Liver (tissue), 9 donors: ENCODE data around the gene AUH. TPM values are rescaled to one million over a fixed set of nuclear protein-coding genes. Genes with fewer than 3 reads are reported as not detected.

Source experiments
- DNase-seq: peaks from one replicate; pipeline ENCODE4 v3.0.0-alpha.2; 2017; ENCODE audit warnings: low spot score
- H3K27ac ChIP-seq, 2 donors: one replicate each; pipeline ENCODE4 v1.7.0; 2013; ENCODE audit warnings: inconsistent platforms in 2 of 2, low read length in 2 of 2, control low read depth in 1 of 2, low read depth in 1 of 2, mild to moderate bottlenecking in 1 of 2
- H3K27me3 ChIP-seq, 4 donors: one replicate each; pipeline versions ENCODE4 v1.6.1 to v1.7.0; 2013; ENCODE audit warnings: low read length in 3 of 4, inconsistent platforms in 1 of 4, mild to moderate bottlenecking in 1 of 4, moderate library complexity in 1 of 4; ENCODE audit not compliant: control insufficient read depth in 4 of 4, insufficient read depth in 4 of 4
- H3K36me3 ChIP-seq, 4 donors: one replicate each; pipeline versions ENCODE4 v1.6.1 to v1.7.0; 2013; ENCODE audit warnings: low read length in 3 of 4, mild to moderate bottlenecking in 3 of 4, low read depth in 1 of 4, moderate library complexity in 1 of 4; ENCODE audit not compliant: control insufficient read depth in 4 of 4, insufficient read depth in 3 of 4
- H3K4me1 ChIP-seq, 4 donors: one replicate each; pipeline versions ENCODE4 v1.6.1 to v1.7.0; 2013; ENCODE audit warnings: low read length in 3 of 4, mild to moderate bottlenecking in 3 of 4, moderate library complexity in 1 of 4; ENCODE audit not compliant: control insufficient read depth in 4 of 4, insufficient read depth in 4 of 4
- H3K4me3 ChIP-seq, 3 donors: one replicate each; pipeline versions ENCODE4 v1.6.1 to v1.7.0; 2013; ENCODE audit warnings: low read length in 3 of 3, control low read depth in 1 of 3, low read depth in 1 of 3, mild to moderate bottlenecking in 1 of 3
- H3K9ac ChIP-seq, 2 donors: one replicate each; pipeline ENCODE4 v1.7.0; 2013; ENCODE audit warnings: low read length in 2 of 2, mild to moderate bottlenecking in 2 of 2, moderate library complexity in 2 of 2, control low read depth in 1 of 2, low read depth in 1 of 2
- H3K9me3 ChIP-seq, 4 donors: one replicate each; pipeline versions ENCODE4 v1.6.1 to v1.7.0; 2013; ENCODE audit warnings: low read length in 3 of 4; ENCODE audit not compliant: control insufficient read depth in 4 of 4
- CTCF ChIP-seq: fragments of 150-350 bp; IDR thresholded peaks from 2 replicates; pipeline ENCODE4 v1.5.1; 2017; ENCODE audit warnings: improper control_type of control experiment, low read depth, low read length; ENCODE audit not compliant: missing input control
- EGR1 ChIP-seq, 2 donors: IDR thresholded peaks; 2 replicates each; pipeline ENCODE4 v1.6.1; 2016 to 2018; ENCODE audit warnings: antibody characterized with exemption in 2 of 2, low read depth in 2 of 2
- FOXA1 ChIP-seq: IDR thresholded peaks from 2 replicates; pipeline ENCODE4 v1.6.1; 2016; ENCODE audit warnings: antibody characterized with exemption
- FOXA2 ChIP-seq: IDR thresholded peaks from 2 replicates; pipeline ENCODE4 v1.6.1; 2016; ENCODE audit warnings: antibody characterized with exemption
- GABPA ChIP-seq, 2 donors: IDR thresholded peaks in 1 of 2; conservative IDR thresholded peaks in 1 of 2; 2 replicates each; pipeline ENCODE4 v1.6.1; 2016; ENCODE audit warnings: antibody characterized with exemption in 2 of 2, mild to moderate bottlenecking in 1 of 2, moderate library complexity in 1 of 2
- HNF4A ChIP-seq, 2 donors: conservative IDR thresholded peaks; 2 replicates each; pipeline ENCODE4 v1.6.1; 2016; ENCODE audit warnings: antibody characterized with exemption in 2 of 2, mild to moderate bottlenecking in 2 of 2
- HNF4G ChIP-seq: IDR thresholded peaks from 2 replicates; pipeline ENCODE4 v1.6.1; 2016; ENCODE audit warnings: antibody characterized with exemption
- JUND ChIP-seq, 2 donors: IDR thresholded peaks; 2 replicates each; pipeline ENCODE4 v1.6.1; 2016; ENCODE audit warnings: antibody characterized with exemption in 2 of 2
- NR2F2 ChIP-seq: IDR thresholded peaks from 2 replicates; pipeline ENCODE4 v1.6.1; 2016; ENCODE audit warnings: antibody characterized with exemption
- RAD21 ChIP-seq, 2 donors: IDR thresholded peaks; 2 replicates each; pipeline ENCODE4 v1.6.1; 2016; ENCODE audit warnings: antibody characterized with exemption in 2 of 2, mild to moderate bottlenecking in 2 of 2
- REST ChIP-seq: IDR thresholded peaks from 2 replicates; pipeline ENCODE4 v1.6.1; 2016; ENCODE audit warnings: antibody characterized with exemption, mild to moderate bottlenecking
- RXRA ChIP-seq, 2 donors: IDR thresholded peaks; 2 replicates each; pipeline ENCODE4 v1.6.1; 2017 to 2018; ENCODE audit warnings: antibody characterized with exemption in 2 of 2, mild to moderate bottlenecking in 1 of 2
- SP1 ChIP-seq: IDR thresholded peaks from 2 replicates; pipeline ENCODE4 v1.6.1; 2018; ENCODE audit warnings: antibody characterized with exemption, mild to moderate bottlenecking
- YY1 ChIP-seq: IDR thresholded peaks from 2 replicates; pipeline ENCODE4 v1.6.1; 2016; ENCODE audit warnings: antibody characterized with exemption, mild to moderate bottlenecking
- ZBTB33 ChIP-seq: IDR thresholded peaks from 2 replicates; pipeline ENCODE4 v1.6.1; 2016; ENCODE audit warnings: antibody characterized with exemption
- WGBS: extraction: QIAGEN DNeasy Blood & Tissue Kit; methylation state at CpG from one replicate; pipeline ENCODE4 v1.1.7; 2013; 5-methylcytosine and 5-hydroxymethylcytosine counted together
- polyA plus RNA-seq, 2 donors: library from polyadenylated mRNA; stranded (reverse) in 1 of 2; unstranded in 1 of 2; fragments of 200-250 nt in 1 of 2; fragments of >200 nt in 1 of 2; fragmentation: Nextera tagmentation in 1 of 2; extraction: Ambion mirVana in 1 of 2; gene quantifications; one replicate each; pipeline versions ENCODE4 v1.2.1 to v1.2.3, GENCODE V29; 2013 to 2015
- total RNA-seq, 2 donors: library from RNA; depleted of rRNA; stranded (reverse); fragments of >200 nt; gene quantifications; one replicate each; pipeline ENCODE4 v1.2.3, GENCODE V29; 2014
- TF ChIP-seq, protein P1 (sequence below): IDR thresholded peaks from 2 replicates; pipeline ENCODE4 v1.6.1; 2016; ENCODE audit warnings: antibody characterized with exemption
- TF ChIP-seq, protein P2 (sequence below): IDR thresholded peaks from 2 replicates; pipeline ENCODE4 v1.6.1; 2016; ENCODE audit warnings: antibody characterized with exemption
- donor health status: healthy.
- donor health status: healthy.
- donor health status: healthy.
- donor health status: healthy.
- donor health status: healthy.

AUH gene
- total and polyA plus RNA-seq, 4 donors: 12.1 to 30.0 (median 24.9) TPM

- H3K4me1 ChIP-seq: peaks cover 0 to 2% (median 0%) of the 10 kb centered on the region in 4 donors
- no peak overlapping the region for H3K27ac ChIP-seq
- DNase-seq: no peak
- H3K36me3 ChIP-seq: no peaks in the 10 kb centered on the region
- no peak overlapping the region for H3K4me3 ChIP-seq
- TF ChIP-seq REST (no peak), SP1 (no peak), JUND (IDR thresholded peaks at IDR 0.05) (no peak), FOXA2 (no peak), NR2F2 (no peak)
- H3K9ac ChIP-seq: no peak overlapping the region
- 98% methylated on average over 2 of the region's 2 CpGs for whole genome bisulfite sequencing
- no peaks in the 10 kb centered on the region for H3K27me3 ChIP-seq
- no peaks in the 10 kb centered on the region for H3K9me3 ChIP-seq
These were observed 118.7 kb downstream of the AUH start for GRCh38 chr9:91243029-91243428.

- Histone ChIP-seq H3K36me3 (no peaks in the 10 kb centered on the region), H3K9ac (no peak overlapping the region), H3K4me3 (no peak overlapping the region), H3K9me3 (no peaks in the 10 kb centered on the region), H3K4me1 (peaks cover 0 to 2% (median 0%) of the 10 kb centered on the region in 4 donors), H3K27ac (no peak overlapping the region), H3K27me3 (no peaks in the 10 kb centered on the region)
- peak in 1 of 2 donors; percentile 16 for TF ChIP-seq RAD21 (IDR thresholded peaks at IDR 0.05)
- TF ChIP-seq ZBTB33: no peak
- no peak for TF ChIP-seq RXRA (IDR thresholded peaks at IDR 0.05)
- no peak for TF ChIP-seq EGR1 (IDR thresholded peaks at IDR 0.05; ENCODE audit: low read depth in 2 of 2)
- 50% methylated on average over 4 of the region's 4 CpGs for WGBS
- DNase-seq: no peak
These were observed 119.8 kb downstream of the AUH start for GRCh38 chr9:91241909-91242308.

DNA sequence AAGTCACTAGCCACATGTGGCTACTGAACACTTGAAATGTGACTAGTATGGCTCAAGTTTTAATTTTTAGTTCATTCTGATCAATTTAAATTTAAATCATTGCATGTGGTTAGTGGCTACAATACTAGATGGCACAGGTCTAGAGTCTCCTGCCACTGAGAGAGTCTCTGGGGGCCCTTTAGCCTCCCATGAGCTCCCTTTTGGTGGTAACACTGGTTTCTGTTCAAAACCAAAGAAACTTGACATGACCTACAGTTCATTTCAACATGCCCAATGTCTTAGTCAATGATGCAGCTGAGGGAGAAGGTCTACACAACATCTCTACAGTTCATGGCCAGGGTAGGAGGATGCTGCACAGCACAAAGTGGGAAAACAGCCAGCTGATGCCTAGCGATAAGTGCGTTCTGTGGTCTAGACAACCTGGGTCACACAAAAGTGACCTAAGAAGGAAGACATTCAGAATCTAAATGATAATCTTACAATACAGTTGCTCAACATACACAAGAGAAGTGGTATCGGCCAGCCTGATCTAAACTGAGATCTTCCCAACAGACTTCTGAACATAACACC lies 121.0 kb downstream of the AUH start:
- H3K27me3 ChIP-seq: no peaks in the 10 kb centered on the region
- no peak overlapping the region for H3K27ac ChIP-seq
- H3K4me1 ChIP-seq: peaks cover 0 to 2% (median 0%) of the 10 kb centered on the region in 4 donors
- no peaks in the 10 kb centered on the region for H3K9me3 ChIP-seq
- H3K9ac ChIP-seq: no peak overlapping the region
- TF ChIP-seq NR2F2: no peak
- no peak for TF ChIP-seq YY1
- no peak for TF ChIP-seq CTCF
- no peak for TF ChIP-seq ZBTB33
- TF ChIP-seq, protein P1, sequence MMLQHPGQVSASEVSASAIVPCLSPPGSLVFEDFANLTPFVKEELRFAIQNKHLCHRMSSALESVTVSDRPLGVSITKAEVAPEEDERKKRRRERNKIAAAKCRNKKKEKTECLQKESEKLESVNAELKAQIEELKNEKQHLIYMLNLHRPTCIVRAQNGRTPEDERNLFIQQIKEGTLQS: no peak
- no peak for TF ChIP-seq EGR1 (IDR thresholded peaks at IDR 0.05; ENCODE audit: low read depth in 2 of 2)
- TF ChIP-seq, protein P2, sequence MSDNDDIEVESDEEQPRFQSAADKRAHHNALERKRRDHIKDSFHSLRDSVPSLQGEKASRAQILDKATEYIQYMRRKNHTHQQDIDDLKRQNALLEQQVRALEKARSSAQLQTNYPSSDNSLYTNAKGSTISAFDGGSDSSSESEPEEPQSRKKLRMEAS: no peak
- TF ChIP-seq RXRA (IDR thresholded peaks at IDR 0.05): no peak
- TF ChIP-seq HNF4G: no peak
- no peak for TF ChIP-seq FOXA2
- TF ChIP-seq HNF4A (conservative IDR thresholded peaks at IDR 0.05): no peak
- TF ChIP-seq FOXA1: no peak
- no peak for TF ChIP-seq GABPA (IDR thresholded peaks at IDR 0.05 in 1 of 2, conservative IDR thresholded peaks at IDR 0.05 in 1 of 2)
- TF ChIP-seq SP1: no peak
- TF ChIP-seq JUND (IDR thresholded peaks at IDR 0.05): no peak
- H3K4me3 ChIP-seq: no peak overlapping the region
- 98% methylated on average over 3 of the region's 3 CpGs for WGBS
- DNase-seq: no peak
- H3K36me3 ChIP-seq: no peaks in the 10 kb centered on the region
